ENCODE data around the gene NRG2.

NRG2 gene

GRCh38 chr5:139836469-139837208 is 206.5 kb downstream of the NRG2 start:
- DNase-seq (ENCODE audit: low read depth), result no peak

- no peak for DNase-seq (ENCODE audit: low read depth)
Observed at GRCh38 chr5:139835656-139836055, 207.4 kb downstream of the NRG2 start.

- no peak for DNase-seq (ENCODE audit: low read depth)
Observed at GRCh38 chr5:139833525-139833924, 209.6 kb downstream of the NRG2 start.

GRCh38 chr5:139831624-139832023 is 211.5 kb downstream of the NRG2 start:
- no peak for DNase-seq (ENCODE audit: low read depth)

- DNase-seq (ENCODE audit: low read depth), result no peak
Observed at GRCh38 chr5:139829471-139829870, 213.6 kb downstream of the NRG2 start.

GRCh38 chr5:139828207-139828895 is 214.7 kb downstream of the NRG2 start:
- DNase-seq (ENCODE audit: low read depth), result no peak

- no peak for DNase-seq (ENCODE audit: low read depth)
Observed at GRCh38 chr5:139825690-139826089, 217.4 kb downstream of the NRG2 start.

GRCh38 chr5:139823757-139824355 is 219.2 kb downstream of the NRG2 start:
- no peak for DNase-seq (ENCODE audit: low read depth)

- DNase-seq (ENCODE audit: low read depth), result no peak
Observed at GRCh38 chr5:139822553-139823425, 220.3 kb downstream of the NRG2 start.

- no peak for DNase-seq (ENCODE audit: low read depth)
Observed at GRCh38 chr5:139821806-139822552, 221.1 kb downstream of the NRG2 start.

- no peak for DNase-seq (ENCODE audit: low read depth)
Observed at GRCh38 chr5:139820606-139821005, 222.5 kb downstream of the NRG2 start.

- DNase-seq (ENCODE audit: low read depth), result no peak
Observed at GRCh38 chr5:139820130-139820529, 223.0 kb downstream of the NRG2 start.

GRCh38 chr5:139817970-139818369 is 225.1 kb downstream of the NRG2 start:
- no peak for DNase-seq (ENCODE audit: low read depth)

- DNase-seq (ENCODE audit: low read depth), result no peak
Observed at GRCh38 chr5:139817362-139817761, 225.7 kb downstream of the NRG2 start.

GRCh38 chr5:139816566-139816965 is 226.5 kb downstream of the NRG2 start:
- no peak for DNase-seq (ENCODE audit: low read depth)

GRCh38 chr5:139814704-139815280 is 228.3 kb downstream of the NRG2 start:
- DNase-seq (ENCODE audit: low read depth), result no peak

- DNase-seq (ENCODE audit: low read depth), result no peak
Observed at GRCh38 chr5:139814191-139814601, 228.9 kb downstream of the NRG2 start.

GRCh38 chr5:139812836-139813805 is 230.0 kb downstream of the NRG2 start:
- no peak for DNase-seq (ENCODE audit: low read depth)

- DNase-seq (ENCODE audit: low read depth), result no peak
Observed at GRCh38 chr5:139812323-139812722, 230.8 kb downstream of the NRG2 start.

- DNase-seq (ENCODE audit: low read depth), result no peak
Observed at GRCh38 chr5:139811274-139811607, 231.9 kb downstream of the NRG2 start.

Data from stimulated activated CD8-positive, alpha-beta memory T cell treated with anti-CD3 and anti-CD28 coated beads, Interleukin-7, amount 100 ng/mL, for 24 hours (primary cell).